Activated naive CD8-positive, alpha-beta T cell treated with anti-CD3 and anti-CD28 coated beads, Interleukin-2, amount 50 U/mL, for 24 hours (primary cell): ENCODE results near the gene PLEKHG4B.
"Not testable (repeated sequence)": the region's sequence is repeated elsewhere in the genome, so short reads cannot be mapped to it uniquely, and the experiment has no call there.

ENCODE experiments used
- ATAC-seq: fragments of 150-1000 bp; cut with Tn5 transposase; one replicate; pipeline ENCODE4 v1.10.0; 2021
- DNase-seq: peaks from one replicate; pipeline ENCODE4 v3.0.0; 2021
- H3K27ac Mint-ChIP-seq: one replicate; pipeline ENCODE4 v1.8.0; 2021; ENCODE audit warnings: mild to moderate bottlenecking, mixed read lengths
- H3K27me3 Mint-ChIP-seq: one replicate; pipeline ENCODE4 v1.8.0; 2021; ENCODE audit warnings: mixed read lengths
- H3K36me3 Mint-ChIP-seq: one replicate; pipeline ENCODE4 v1.8.0; 2021; ENCODE audit warnings: low read depth, mixed read lengths
- H3K4me1 Mint-ChIP-seq: one replicate; pipeline ENCODE4 v1.8.0; 2021; ENCODE audit warnings: mixed read lengths
- H3K4me3 Mint-ChIP-seq: one replicate; pipeline ENCODE4 v1.8.0; 2021; ENCODE audit warnings: mild to moderate bottlenecking, moderate library complexity, mixed read lengths
- H3K9me3 Mint-ChIP-seq: one replicate; pipeline ENCODE4 v1.8.0; 2021; ENCODE audit warnings: mixed read lengths

Gene PLEKHG4B

GRCh38 chr5:203246-203930 lies 111.4 kb downstream of the PLEKHG4B start:
- peaks cover 2% of the 10 kb centered on the region for H3K4me1 Mint-ChIP-seq
- no peaks in the 10 kb centered on the region for H3K9me3 Mint-ChIP-seq
- no peak overlapping the region for H3K4me3 Mint-ChIP-seq
- no peak for ATAC-seq
- H3K36me3 Mint-ChIP-seq, result peaks cover 20% of the 10 kb centered on the region
- no peak for DNase-seq
- no peaks in the 10 kb centered on the region for H3K27me3 Mint-ChIP-seq
- H3K27ac Mint-ChIP-seq, result no peak overlapping the region

GRCh38 chr5:204001-204400 lies 112.0 kb downstream of the PLEKHG4B start:
- no peaks in the 10 kb centered on the region for H3K27me3 Mint-ChIP-seq
- no peaks in the 10 kb centered on the region for H3K9me3 Mint-ChIP-seq
- H3K36me3 Mint-ChIP-seq, result peaks cover 20% of the 10 kb centered on the region
- DNase-seq (no peak), ATAC-seq (no peak)
- H3K4me1 Mint-ChIP-seq, result peaks cover 5% of the 10 kb centered on the region
- H3K27ac Mint-ChIP-seq, result no peak overlapping the region
- H3K4me3 Mint-ChIP-seq, result no peak overlapping the region

GRCh38 chr5:204462-204861 lies 112.5 kb downstream of the PLEKHG4B start:
- Mint-ChIP-seq H3K27me3 (no peaks in the 10 kb centered on the region), H3K4me1 (peaks cover 5% of the 10 kb centered on the region), H3K4me3 (no peak overlapping the region), H3K27ac (no peak overlapping the region), H3K36me3 (peaks cover 20% of the 10 kb centered on the region), H3K9me3 (no peaks in the 10 kb centered on the region)
- DNase-seq, result no peak
- ATAC-seq, result no peak

GRCh38 chr5:204966-205670 lies 113.2 kb downstream of the PLEKHG4B start:
- peaks cover 20% of the 10 kb centered on the region for H3K36me3 Mint-ChIP-seq

GRCh38 chr5:206406-206805 lies 114.4 kb downstream of the PLEKHG4B start:
- no peak for ATAC-seq
- Mint-ChIP-seq H3K4me3 (no peak overlapping the region), H3K27me3 (no peaks in the 10 kb centered on the region), H3K4me1 (peaks cover 16% of the 10 kb centered on the region), H3K27ac (no peak overlapping the region), H3K36me3 (peaks cover 21% of the 10 kb centered on the region), H3K9me3 (no peaks in the 10 kb centered on the region)
- DNase-seq, result no peak

More at GRCh38 chr5:204966-205670, 113.2 kb downstream of the PLEKHG4B start:
- Mint-ChIP-seq H3K27ac (no peak overlapping the region), H3K27me3 (no peaks in the 10 kb centered on the region), H3K9me3 (no peaks in the 10 kb centered on the region), H3K4me1 (peaks cover 12% of the 10 kb centered on the region), H3K4me3 (no peak overlapping the region)
- DNase-seq (no peak), ATAC-seq (no peak)

GRCh38 chr5:206927-207536 lies 115.1 kb downstream of the PLEKHG4B start:
- Mint-ChIP-seq H3K27me3 (no peaks in the 10 kb centered on the region), H3K36me3 (peaks cover 21% of the 10 kb centered on the region), H3K4me3 (no peak overlapping the region), H3K4me1 (peaks cover 16% of the 10 kb centered on the region), H3K9me3 (no peaks in the 10 kb centered on the region), H3K27ac (no peak overlapping the region)
- ATAC-seq, result no peak
- no peak for DNase-seq

- no peak overlapping the region for H3K4me3 Mint-ChIP-seq
- ATAC-seq, result no peak
- H3K27me3 Mint-ChIP-seq, result no peaks in the 10 kb centered on the region
- no peak for DNase-seq
- no peak overlapping the region for H3K27ac Mint-ChIP-seq
- H3K9me3 Mint-ChIP-seq, result no peaks in the 10 kb centered on the region
- peaks cover 16% of the 10 kb centered on the region for H3K4me1 Mint-ChIP-seq
- H3K36me3 Mint-ChIP-seq, result peaks cover 20% of the 10 kb centered on the region
Observed at GRCh38 chr5:207599-207998, 115.6 kb downstream of the PLEKHG4B start.

GRCh38 chr5:208449-209114 lies 116.6 kb downstream of the PLEKHG4B start:
- Mint-ChIP-seq H3K4me3 (no peak overlapping the region), H3K36me3 (peaks cover 20% of the 10 kb centered on the region), H3K27ac (no peak overlapping the region), H3K4me1 (peaks cover 18% of the 10 kb centered on the region), H3K27me3 (no peaks in the 10 kb centered on the region), H3K9me3 (no peaks in the 10 kb centered on the region)
- ATAC-seq (no peak), DNase-seq (no peak)

- ATAC-seq (no peak), DNase-seq (no peak)
- H3K27ac Mint-ChIP-seq, result peak overlapping the region; percentile 88
- no peaks in the 10 kb centered on the region for H3K27me3 Mint-ChIP-seq
- H3K36me3 Mint-ChIP-seq, result peaks cover 18% of the 10 kb centered on the region
- peak overlapping the region; percentile 2 for H3K4me3 Mint-ChIP-seq
- no peaks in the 10 kb centered on the region for H3K9me3 Mint-ChIP-seq
- H3K4me1 Mint-ChIP-seq, result peaks cover 42% of the 10 kb centered on the region
Observed at GRCh38 chr5:213803-214395, 121.9 kb downstream of the PLEKHG4B start.

GRCh38 chr5:215256-215655 lies 123.3 kb downstream of the PLEKHG4B start:
- not testable (repeated sequence) for H3K9me3 Mint-ChIP-seq, DNase-seq, H3K27me3 Mint-ChIP-seq
- H3K27ac Mint-ChIP-seq, result peak overlapping the region; percentile 88
- peaks cover 39% of the 10 kb centered on the region for H3K4me1 Mint-ChIP-seq
- peak; percentile 53 for ATAC-seq
- H3K36me3 Mint-ChIP-seq, result peaks cover 18% of the 10 kb centered on the region
- peak overlapping the region; percentile 57 for H3K4me3 Mint-ChIP-seq

GRCh38 chr5:216076-216475 lies 124.1 kb downstream of the PLEKHG4B start:
- H3K27ac Mint-ChIP-seq, result peak overlapping the region; percentile 88
- peaks cover 22% of the 10 kb centered on the region for H3K36me3 Mint-ChIP-seq
- peaks cover 44% of the 10 kb centered on the region for H3K4me1 Mint-ChIP-seq
- not testable (repeated sequence) for DNase-seq, H3K9me3 Mint-ChIP-seq, ATAC-seq, H3K27me3 Mint-ChIP-seq
- H3K4me3 Mint-ChIP-seq, result peak overlapping the region; percentile 57

- Mint-ChIP-seq H3K27ac (peak within 1 kb of the TSS; percentile 84), H3K4me3 (peak within 1 kb of the TSS; percentile 92), H3K4me1 (peaks cover 60% of the 10 kb centered on the region), H3K36me3 (peaks cover 26% of the 10 kb centered on the region)
- DNase-seq (peak; percentile 99), ATAC-seq (peak; percentile 79)
- H3K27me3 Mint-ChIP-seq, H3K9me3 Mint-ChIP-seq: not testable (repeated sequence)
Observed at GRCh38 chr5:217494-218456, 125.8 kb downstream of the PLEKHG4B start, which contains the start of the genes CCDC127 and SDHA. TSS of gene CCDC127 (minus strand) at chr5:218153. CDS start at chr5:216849, 1,304 bp downstream. TSS of gene SDHA (plus strand) at chr5:218320. CDS start at chr5:218356, 36 bp downstream.
